Right atrium auricular region (tissue), 2 donors: Measurements from ENCODE around the gene XPC. TPM values are rescaled to one million over a fixed set of nuclear protein-coding genes. Genes with fewer than 3 reads are reported as not detected.
A peak's percentile ranks its signal among the peaks of the same experiment; 100 is the strongest.

ENCODE experiments used
- DNase-seq: peaks from one replicate; pipeline ENCODE4 v3.0.0-alpha.2; 2019; ENCODE audit warnings: low spot score
- H3K27ac ChIP-seq, 2 donors: fragments of 200-600 bp; sonication (generic); 1 replicate in 1 of 2; 2 replicates in 1 of 2; pipeline ENCODE4 v1.5.1; 2016 to 2019
- H3K27me3 ChIP-seq, 2 donors: fragments of 200-600 bp; sonication (generic); one replicate each; pipeline versions ENCODE4 v1.5.1 to v1.6.0; 2017 to 2019
- H3K36me3 ChIP-seq: fragments of 200-600 bp; sonication (generic); one replicate; pipeline ENCODE4 v1.5.1; 2016
- H3K4me1 ChIP-seq, 2 donors: fragments of 200-600 bp; sonication (generic); one replicate each; pipeline versions ENCODE4 v1.5.1 to v1.6.0; 2017 to 2019
- H3K4me3 ChIP-seq, 2 donors: fragments of 200-600 bp; sonication (generic); 1 replicate in 1 of 2; 2 replicates in 1 of 2; pipeline ENCODE4 v1.5.1; 2017 to 2019; ENCODE audit warnings: mild to moderate bottlenecking in 1 of 2, moderate library complexity in 1 of 2
- H3K9me3 ChIP-seq, 2 donors: fragments of 200-600 bp; sonication (generic); one replicate each; pipeline ENCODE4 v1.5.1; 2019
- total RNA-seq, 2 donors: library from RNA; depleted of rRNA; stranded (reverse); fragments of >200 nt; gene quantifications; one replicate each; pipeline ENCODE4 v1.1.0, GENCODE V29; 2016
- TF ChIP-seq, protein P1 (sequence below), 2 donors: fragments of 200-600 bp; sonication (generic); IDR thresholded peaks; one replicate each; pipeline ENCODE4 v1.5.1; 2019; ENCODE audit warnings: antibody characterized with exemption in 2 of 2

XPC gene
- total RNA-seq, 2 donors from 2014 or later, result 15.7 to 18.3 TPM

DNA sequence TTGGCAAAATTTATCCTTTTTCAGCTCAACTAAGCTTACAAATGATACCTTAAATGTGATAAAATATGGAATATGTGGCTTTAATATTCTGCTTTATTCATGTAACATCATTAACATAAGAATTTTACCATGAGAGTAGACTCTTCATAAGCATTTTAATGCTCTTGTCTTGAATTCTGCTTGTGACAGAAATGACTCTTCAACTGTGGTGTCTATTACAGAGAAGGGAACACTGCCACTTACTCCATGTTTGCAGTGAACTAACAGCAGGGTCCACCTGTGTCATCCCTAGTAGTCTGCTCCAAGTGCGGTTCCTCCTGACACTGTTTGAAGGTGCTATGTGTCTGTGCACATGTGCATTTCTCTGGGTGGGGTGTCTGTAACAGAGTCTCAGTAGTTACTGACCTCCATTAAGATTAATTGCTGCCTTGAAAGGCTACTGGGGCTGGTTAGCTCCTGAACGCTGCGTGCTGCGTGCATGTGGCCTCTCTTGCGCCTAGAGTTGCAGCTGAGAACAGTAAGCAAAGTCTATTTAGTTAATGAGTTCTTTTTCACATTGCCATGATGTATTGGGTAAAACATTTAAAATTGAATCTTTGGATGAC lies 8.6 kb upstream of the XPC start:
- H3K36me3 ChIP-seq, result peaks cover 52% of the 10 kb centered on the region
- no peaks in the 10 kb centered on the region for H3K9me3 ChIP-seq
- TF ChIP-seq, protein P1, sequence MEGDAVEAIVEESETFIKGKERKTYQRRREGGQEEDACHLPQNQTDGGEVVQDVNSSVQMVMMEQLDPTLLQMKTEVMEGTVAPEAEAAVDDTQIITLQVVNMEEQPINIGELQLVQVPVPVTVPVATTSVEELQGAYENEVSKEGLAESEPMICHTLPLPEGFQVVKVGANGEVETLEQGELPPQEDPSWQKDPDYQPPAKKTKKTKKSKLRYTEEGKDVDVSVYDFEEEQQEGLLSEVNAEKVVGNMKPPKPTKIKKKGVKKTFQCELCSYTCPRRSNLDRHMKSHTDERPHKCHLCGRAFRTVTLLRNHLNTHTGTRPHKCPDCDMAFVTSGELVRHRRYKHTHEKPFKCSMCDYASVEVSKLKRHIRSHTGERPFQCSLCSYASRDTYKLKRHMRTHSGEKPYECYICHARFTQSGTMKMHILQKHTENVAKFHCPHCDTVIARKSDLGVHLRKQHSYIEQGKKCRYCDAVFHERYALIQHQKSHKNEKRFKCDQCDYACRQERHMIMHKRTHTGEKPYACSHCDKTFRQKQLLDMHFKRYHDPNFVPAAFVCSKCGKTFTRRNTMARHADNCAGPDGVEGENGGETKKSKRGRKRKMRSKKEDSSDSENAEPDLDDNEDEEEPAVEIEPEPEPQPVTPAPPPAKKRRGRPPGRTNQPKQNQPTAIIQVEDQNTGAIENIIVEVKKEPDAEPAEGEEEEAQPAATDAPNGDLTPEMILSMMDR (IDR thresholded peaks at IDR 0.05), result no peak
- no peaks in the 10 kb centered on the region for H3K27me3 ChIP-seq
- no peaks in the 10 kb centered on the region for H3K4me1 ChIP-seq
- no peak for DNase-seq
- H3K4me3 ChIP-seq, result no peak overlapping the region
- H3K27ac ChIP-seq, result no peak overlapping the region

DNA sequence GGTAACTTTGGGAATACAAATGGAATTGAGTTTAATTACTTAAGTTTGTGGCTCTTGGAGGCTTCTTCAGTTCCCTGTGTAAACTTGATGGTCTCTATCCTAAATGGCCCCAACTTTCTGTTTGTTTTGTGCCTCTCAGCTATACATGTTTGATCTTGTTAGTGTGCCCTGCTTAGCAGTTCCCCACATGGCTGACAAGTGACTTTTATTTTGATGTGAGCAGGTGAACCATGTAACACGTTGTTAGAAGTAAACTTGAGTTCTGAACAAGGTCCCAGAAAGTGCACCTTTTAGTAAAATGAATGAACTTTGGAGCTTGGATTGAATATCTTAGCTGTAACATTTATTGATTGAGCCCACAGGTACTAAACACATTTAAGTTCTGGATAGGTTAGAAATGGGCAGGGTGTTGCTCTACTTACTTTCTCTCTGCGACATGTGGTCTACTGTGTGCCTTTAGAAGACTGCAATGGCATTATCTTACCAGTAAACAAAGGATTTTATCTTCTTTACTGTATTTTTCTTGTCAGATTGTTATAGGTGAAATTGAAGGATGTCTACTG lies 4.7 kb upstream of the XPC start:
- no peaks in the 10 kb centered on the region for H3K9me3 ChIP-seq
- TF ChIP-seq, protein P1 (IDR thresholded peaks at IDR 0.05), result no peak
- no peak overlapping the region for H3K27ac ChIP-seq
- H3K4me1 ChIP-seq, result peaks cover 0 to 9% of the 10 kb centered on the region in 2 donors
- H3K27me3 ChIP-seq, result no peaks in the 10 kb centered on the region
- DNase-seq, result no peak
- H3K4me3 ChIP-seq, result no peak overlapping the region
- peaks cover 50% of the 10 kb centered on the region for H3K36me3 ChIP-seq

DNA sequence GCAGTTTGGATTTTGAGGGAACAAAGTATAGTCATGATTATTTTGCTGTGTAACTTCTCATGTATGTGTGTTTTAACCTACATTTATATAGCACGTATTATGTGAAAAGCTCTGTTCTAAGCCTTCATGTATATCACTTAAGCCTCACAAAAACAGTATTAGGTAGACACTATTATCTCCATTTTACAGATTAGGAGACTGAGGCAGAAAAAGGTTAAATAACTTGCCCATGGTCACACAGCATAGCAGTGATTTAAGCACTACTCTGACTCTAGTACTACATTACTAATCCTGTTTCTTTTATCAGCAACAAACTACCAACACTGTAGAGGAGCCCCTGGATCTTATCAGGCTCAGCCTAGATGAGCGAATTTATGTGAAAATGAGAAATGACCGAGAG lies 2.9 kb upstream of the XPC start:
- no peak for DNase-seq
- Histone ChIP-seq H3K4me1 (peaks cover 0 to 23% of the 10 kb centered on the region in 2 donors), H3K27me3 (no peaks in the 10 kb centered on the region), H3K9me3 (no peaks in the 10 kb centered on the region), H3K4me3 (no peak overlapping the region), H3K36me3 (peaks cover 36% of the 10 kb centered on the region), H3K27ac (no peak overlapping the region)
- TF ChIP-seq, protein P1 (IDR thresholded peaks at IDR 0.05), result no peak

DNA sequence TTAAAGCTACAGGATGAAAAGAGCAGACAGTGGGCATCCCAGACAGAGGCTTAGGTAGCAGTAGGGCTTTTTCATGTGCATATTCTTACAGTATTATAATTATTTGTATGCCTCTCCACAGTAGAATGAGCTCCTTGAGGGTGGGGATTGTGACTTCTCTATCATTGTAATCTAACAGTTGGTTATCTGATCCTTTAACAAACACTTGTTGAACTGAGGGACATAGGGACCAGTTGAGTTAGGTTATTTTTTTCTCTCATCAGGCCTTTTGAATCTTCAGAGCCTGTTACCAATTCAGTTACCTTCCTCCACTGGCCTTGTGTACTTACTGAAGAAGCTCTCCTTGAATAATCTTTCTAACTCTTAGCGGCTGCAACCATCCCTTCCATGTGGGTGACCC lies 1.4 kb upstream of the XPC start:
- TF ChIP-seq, protein P1 (IDR thresholded peaks at IDR 0.05), result no peak
- Histone ChIP-seq H3K4me3 (no peak overlapping the region), H3K27ac (no peak overlapping the region), H3K27me3 (no peaks in the 10 kb centered on the region), H3K36me3 (peaks cover 24% of the 10 kb centered on the region), H3K9me3 (no peaks in the 10 kb centered on the region), H3K4me1 (peaks cover 0 to 23% of the 10 kb centered on the region in 2 donors)
- DNase-seq, result no peak

DNA sequence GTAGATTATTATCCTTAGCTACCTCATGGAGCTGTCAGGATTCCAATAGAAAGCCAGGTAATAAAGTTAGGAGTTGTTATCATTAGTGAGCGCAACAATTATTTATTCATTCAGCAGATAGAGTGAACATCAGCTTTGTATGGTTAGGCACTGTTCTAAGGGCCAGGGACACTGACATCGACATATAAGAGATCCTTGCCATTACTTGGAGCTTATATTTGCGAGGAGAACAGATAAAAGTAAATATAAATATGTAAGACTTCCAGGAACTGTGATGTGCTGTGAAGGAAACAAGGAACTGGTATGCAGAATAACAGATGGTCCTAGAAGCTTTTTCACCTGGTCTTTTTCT lies 689 bp upstream of the XPC start:
- Histone ChIP-seq H3K36me3 (peaks cover 22% of the 10 kb centered on the region), H3K4me1 (peaks cover 0 to 23% of the 10 kb centered on the region in 2 donors), H3K27me3 (no peaks in the 10 kb centered on the region), H3K27ac (peak overlapping the region; percentile 97 to 98), H3K9me3 (no peaks in the 10 kb centered on the region), H3K4me3 (peak overlapping the region; percentile 86 to 92)
- no peak for DNase-seq
- TF ChIP-seq, protein P1 (IDR thresholded peaks at IDR 0.05), result no peak
